SIG-M5 treated with dmso at 0.1 percent for 504 hours (cell line): ENCODE data around the gene GLS2.
"Not testable (repeated sequence)": the region's sequence is repeated elsewhere in the genome, so short reads cannot be mapped to it uniquely, and the experiment has no call there.

Experiments
- DNase-seq: peaks from one replicate; lab custom pipeline; 2025; ENCODE audit not compliant: unreplicated experiment; lab: John Stamatoyannopoulos, UW

The GLS2 gene

GRCh38 chr12:56448860-56449621 lies 38.9 kb downstream of the GLS2 start, which contains the start of gene TIMELESS:
TIMELESS (minus strand) TSS chr12:56449426; CDS start chr12:56434170, 15,256 bp downstream.
- DNase-seq = peak; percentile 94

GRCh38 chr12:56443208-56443607 lies 44.8 kb downstream of the GLS2 start:
- DNase-seq = not testable (repeated sequence)

GRCh38 chr12:56437430-56438176 lies 50.4 kb downstream of the GLS2 start:
- no peak for DNase-seq

GRCh38 chr12:56434828-56435227 lies 53.1 kb downstream of the GLS2 start:
- no peak for DNase-seq

- no peak for DNase-seq
Measured at GRCh38 chr12:56431850-56432249, 56.1 kb downstream of the GLS2 start.

- no peak for DNase-seq
Measured at GRCh38 chr12:56431288-56431687, 56.7 kb downstream of the GLS2 start.

GRCh38 chr12:56425940-56426438 lies 62.0 kb downstream of the GLS2 start:
- no peak for DNase-seq

- DNase-seq = no peak
Measured at GRCh38 chr12:56425193-56425592, 62.8 kb downstream of the GLS2 start.
